HepG2 (cell line): ENCODE results near the gene RING1. TPM values are rescaled to one million over a fixed set of nuclear protein-coding genes. Genes with fewer than 3 reads are reported as not detected.
A peak's percentile ranks its signal among the peaks of the same experiment; 100 is the strongest.

Source experiments
- ATF3 ChIP-seq: sonication (generic); formaldehyde crosslinking; IDR thresholded peaks from 2 replicates; pipeline ENCODE4 v1.4.0; 2020; ENCODE audit warnings: missing genetic modification reagents
- FLYWCH1 ChIP-seq: sonication (generic); formaldehyde crosslinking; IDR thresholded peaks from 2 replicates; pipeline ENCODE4 v1.8.1; 2023; ENCODE audit warnings: mild to moderate bottlenecking, missing genetic modification reagents
- KDM1A ChIP-seq: IDR thresholded peaks from 2 replicates; pipeline ENCODE4 v1.6.1; 2016; ENCODE audit warnings: missing compliant biosample characterization
- KLF15 ChIP-seq: sonication (generic); formaldehyde crosslinking; IDR thresholded peaks from 2 replicates; pipeline ENCODE4 v1.8.1; 2023; ENCODE audit warnings: borderline replicate concordance, mild to moderate bottlenecking, inconsistent platforms, missing genetic modification reagents, mixed read lengths
- MAFG ChIP-seq: sonication (generic); formaldehyde crosslinking; IDR thresholded peaks from 2 replicates; pipeline ENCODE4 v1.5.1; 2020; ENCODE audit warnings: mild to moderate bottlenecking, missing genetic modification reagents
- NFKBIZ ChIP-seq: IDR thresholded peaks from 2 replicates; pipeline ENCODE4 v1.6.1; 2018; ENCODE audit warnings: missing genetic modification reagents, missing compliant biosample characterization
- SAFB2 ChIP-seq: sonication (generic); formaldehyde crosslinking; IDR thresholded peaks from 2 replicates; pipeline ENCODE4 v1.5.1; 2020; ENCODE audit warnings: missing genetic modification reagents, low read depth, mild to moderate bottlenecking, borderline replicate concordance
- SALL1 ChIP-seq: sonication (generic); formaldehyde crosslinking; IDR thresholded peaks from 2 replicates; pipeline ENCODE4 v1.8.0; 2022; ENCODE audit warnings: mild to moderate bottlenecking, missing genetic modification reagents
- SP2 ChIP-seq: sonication (generic); formaldehyde crosslinking; IDR thresholded peaks from 2 replicates; pipeline ENCODE4 v1.5.1; 2020; ENCODE audit warnings: mild to moderate bottlenecking, missing genetic modification reagents
- TFAP4 ChIP-seq: sonication (generic); IDR thresholded peaks from 2 replicates; pipeline ENCODE4 v1.6.1; 2016; ENCODE audit warnings: low read depth, borderline replicate concordance
- ZBTB2 ChIP-seq: sonication (generic); formaldehyde crosslinking; IDR thresholded peaks from 2 replicates; pipeline ENCODE4 v1.8.0; 2022; ENCODE audit warnings: low read depth, missing genetic modification reagents
- ZNF17 ChIP-seq: sonication (generic); formaldehyde crosslinking; IDR thresholded peaks from 2 replicates; pipeline ENCODE4 v1.5.0; 2020; ENCODE audit warnings: mild to moderate bottlenecking, missing genetic modification reagents
- ZNF20 ChIP-seq: sonication (generic); formaldehyde crosslinking; IDR thresholded peaks from 2 replicates; pipeline ENCODE4 v1.4.0; 2020; ENCODE audit warnings: mild to moderate bottlenecking, moderate library complexity, missing genetic modification reagents
- ZNF646 ChIP-seq: sonication (generic); formaldehyde crosslinking; IDR thresholded peaks from 2 replicates; pipeline ENCODE4 v1.9.0; 2021; ENCODE audit warnings: mild to moderate bottlenecking, missing genetic modification reagents
- ZNF850 ChIP-seq: sonication (generic); formaldehyde crosslinking; conservative IDR thresholded peaks from 2 replicates; pipeline ENCODE4 v1.9.0; 2021; ENCODE audit warnings: mild to moderate bottlenecking, missing genetic modification reagents
- polyA plus RNA-seq, 8 experiments: library from polyadenylated mRNA; depleted of rRNA in 3 of 8; stranded (reverse) in 7 of 8; unstranded in 1 of 8; fragments of >200 nt; fragmentation: Illumina TruSeq in 4 of 8; extraction: Trizol in 4 of 8; gene quantifications; 2 replicates each; pipeline versions ENCODE4 v1.2.1 to v1.2.3, GENCODE V29; 2011 to 2016; ENCODE audit warnings: low read depth in 4 of 8, missing spikeins in 1 of 8, mixed read lengths in 1 of 8; ENCODE audit not compliant: insufficient read depth in 1 of 8
- total RNA-seq, 5 experiments: library from RNA; depleted of rRNA; stranded (reverse); fragments of >200 nt; fragmentation: Illumina TruSeq; extraction: Trizol; gene quantifications; 2 replicates each; pipeline ENCODE4 v1.2.3, GENCODE V29; 2016; ENCODE audit warnings: low read depth in 1 of 5
- TF ChIP-seq, protein P1 (sequence below): sonication (generic); formaldehyde crosslinking; IDR thresholded peaks from 2 replicates; pipeline ENCODE4 v1.4.0; 2020; ENCODE audit warnings: mild to moderate bottlenecking, missing genetic modification reagents

Gene RING1
- total and polyA plus RNA-seq, 2 of the 13 experiments (the other 11 are each of a cell fraction or from before 2014, with no cell fraction given), result 23.9 to 33.6 TPM

- peak; percentile 31; the same call in 1 of the 2 replicates for TF ChIP-seq ATF3 (CRISPR knock-in tag)
- TF ChIP-seq ZNF850 (CRISPR knock-in tag), result 0 out of 2 replicates have a peak, but pooled peaks have one; percentile 30
- peak; percentile 83 for TF ChIP-seq KLF15
- TF ChIP-seq, protein P1, sequence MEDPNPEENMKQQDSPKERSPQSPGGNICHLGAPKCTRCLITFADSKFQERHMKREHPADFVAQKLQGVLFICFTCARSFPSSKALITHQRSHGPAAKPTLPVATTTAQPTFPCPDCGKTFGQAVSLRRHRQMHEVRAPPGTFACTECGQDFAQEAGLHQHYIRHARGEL, result peak; percentile 64
- TF ChIP-seq ZNF17, result no peak
- TF ChIP-seq SALL1 (CRISPR knock-in tag), result peak; percentile 83
- TF ChIP-seq FLYWCH1 (CRISPR knock-in tag), result 0 out of 2 replicates have a peak, but pooled peaks have one; percentile 58
- TF ChIP-seq NFKBIZ (CRISPR knock-in tag), result peak; percentile 79; the same call in 1 of the 2 replicates
- no peak for TF ChIP-seq MAFG (CRISPR knock-in tag)
- TF ChIP-seq TFAP4, result 0 out of 2 replicates have a peak, but pooled peaks have one; percentile 8
- TF ChIP-seq SP2 (CRISPR knock-in tag), result peak; percentile 76
- TF ChIP-seq KDM1A (CRISPR knock-in tag), result peak; percentile 45; the same call in 1 of the 2 replicates
- TF ChIP-seq ZBTB2 (CRISPR knock-in tag), result peak; percentile 100
- TF ChIP-seq SAFB2, result peak; percentile 18; the same call in 1 of the 2 replicates
- no peak for TF ChIP-seq ZNF646 (CRISPR knock-in tag)
- no peak for TF ChIP-seq ZNF20 (CRISPR knock-in tag)
These were observed 7.8 kb upstream of the RING1 start, which contains the start of the genes RXRB and SLC39A7 (continued) for GRCh38 chr6:33200219-33201146.
